HG03565 (cell line): ENCODE results near the gene PIM1.
"Not testable (repeated sequence)": the region's sequence is repeated elsewhere in the genome, so short reads cannot be mapped to it uniquely, and the experiment has no call there.

Experiments
- ATAC-seq: cut with Tn5 transposase; IDR thresholded peaks from one replicate; pipeline ENCODE4 v1.9.1; 2021; ENCODE audit warnings: mild to moderate bottlenecking, moderate library complexity; ENCODE audit not compliant: unreplicated experiment

PIM1 gene

GRCh38 chr6:37169496-37170272 lies at the start of gene PIM1:
Gene PIM1, plus strand, starts transcription at chr6:37170152. Its CDS starts 424 bp downstream, at chr6:37170576.
- peak; percentile 44 for ATAC-seq

- ATAC-seq = no peak
Observed at GRCh38 chr6:37121556-37121955, 48.4 kb upstream of the PIM1 start.

- ATAC-seq = no peak
Observed at GRCh38 chr6:37122861-37123260, 47.1 kb upstream of the PIM1 start.

GRCh38 chr6:37123957-37124729 lies 45.8 kb upstream of the PIM1 start:
- ATAC-seq = no peak

- no peak for ATAC-seq
Observed at GRCh38 chr6:37125774-37126492, 44.0 kb upstream of the PIM1 start.

- ATAC-seq = no peak
Observed at GRCh38 chr6:37126493-37126958, 43.4 kb upstream of the PIM1 start.

- no peak for ATAC-seq
Observed at GRCh38 chr6:37126961-37127616, 42.9 kb upstream of the PIM1 start.

GRCh38 chr6:37127961-37128862 lies 41.7 kb upstream of the PIM1 start:
- ATAC-seq = no peak

GRCh38 chr6:37128863-37129443 lies 41.0 kb upstream of the PIM1 start:
- ATAC-seq = not testable (repeated sequence)

GRCh38 chr6:37129566-37129965 lies 40.4 kb upstream of the PIM1 start:
- no peak for ATAC-seq

GRCh38 chr6:37130704-37131103 lies 39.2 kb upstream of the PIM1 start:
- ATAC-seq = no peak

GRCh38 chr6:37131104-37131959 lies 38.6 kb upstream of the PIM1 start:
- no peak for ATAC-seq

- no peak for ATAC-seq
Observed at GRCh38 chr6:37131960-37132253, 38.0 kb upstream of the PIM1 start.

GRCh38 chr6:37134036-37134395 lies 35.9 kb upstream of the PIM1 start:
- no peak for ATAC-seq

- no peak for ATAC-seq
Observed at GRCh38 chr6:37134396-37135191, 35.4 kb upstream of the PIM1 start.

- no peak for ATAC-seq
Observed at GRCh38 chr6:37135835-37136694, 33.9 kb upstream of the PIM1 start.

GRCh38 chr6:37136821-37137200 lies 33.1 kb upstream of the PIM1 start:
- ATAC-seq = no peak
